Central memory CD4-positive, alpha-beta T cell (primary cell): Measurements from ENCODE around the gene FAM222A.

Experiments
- DNase-seq: peaks from one replicate; pipeline ENCODE4 v3.0.0; 2022

FAM222A gene

DNA sequence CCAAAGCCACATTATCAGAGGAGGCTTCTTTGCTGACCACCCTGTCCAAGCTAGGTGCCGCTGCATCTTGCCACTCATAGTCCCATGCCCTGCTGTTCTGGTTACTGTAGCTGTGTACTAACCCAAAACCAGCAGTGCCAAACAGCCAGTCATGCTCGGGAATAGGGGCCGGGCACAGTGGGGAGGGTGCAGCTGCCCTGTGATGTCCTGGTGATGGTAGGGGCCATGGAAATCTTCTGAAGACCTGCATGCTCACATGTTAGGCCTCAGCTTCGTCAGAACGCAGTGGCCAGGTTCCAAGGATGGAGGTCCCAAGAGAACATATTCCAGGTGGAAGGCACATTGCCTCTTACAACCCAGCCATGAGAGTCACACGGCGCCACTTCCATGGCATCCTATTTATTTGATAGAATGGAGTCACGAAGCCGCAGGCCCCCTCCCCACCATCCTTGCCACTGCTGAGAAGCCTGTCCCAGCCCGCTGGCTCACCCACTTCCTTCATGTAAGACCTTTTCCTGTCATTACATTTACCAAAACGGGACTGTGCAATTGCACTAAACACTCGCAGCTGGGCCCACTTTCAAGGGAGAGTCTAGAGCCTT lies 48.5 kb downstream of the FAM222A start:
- DNase-seq: no peak

DNA sequence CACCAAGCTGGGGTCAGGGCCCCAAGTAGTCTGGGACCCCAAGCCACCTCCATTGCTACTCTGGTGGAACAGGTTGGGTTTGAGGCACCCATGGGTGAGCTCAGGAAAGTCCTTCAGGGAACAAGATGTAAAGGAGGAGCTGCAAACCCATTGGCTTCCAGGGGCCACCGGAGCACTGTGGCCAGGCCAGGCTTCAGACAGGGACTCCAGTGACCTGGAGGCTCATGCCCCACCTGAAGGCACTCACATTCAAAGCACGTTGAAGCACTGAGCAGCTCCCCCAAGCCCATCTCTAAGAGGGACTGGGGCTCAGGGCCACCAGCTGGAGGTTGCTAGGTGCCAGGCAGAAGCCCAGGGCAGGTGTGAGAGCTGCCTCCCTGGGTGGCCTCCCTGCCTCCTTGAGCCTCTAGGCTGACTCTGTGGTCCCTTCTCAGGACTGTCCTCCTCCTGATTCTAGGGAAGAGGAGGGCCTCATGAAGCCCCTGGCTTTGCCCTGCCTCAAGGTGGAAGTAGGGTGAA lies 49.1 kb downstream of the FAM222A start:
- no peak for DNase-seq

DNA sequence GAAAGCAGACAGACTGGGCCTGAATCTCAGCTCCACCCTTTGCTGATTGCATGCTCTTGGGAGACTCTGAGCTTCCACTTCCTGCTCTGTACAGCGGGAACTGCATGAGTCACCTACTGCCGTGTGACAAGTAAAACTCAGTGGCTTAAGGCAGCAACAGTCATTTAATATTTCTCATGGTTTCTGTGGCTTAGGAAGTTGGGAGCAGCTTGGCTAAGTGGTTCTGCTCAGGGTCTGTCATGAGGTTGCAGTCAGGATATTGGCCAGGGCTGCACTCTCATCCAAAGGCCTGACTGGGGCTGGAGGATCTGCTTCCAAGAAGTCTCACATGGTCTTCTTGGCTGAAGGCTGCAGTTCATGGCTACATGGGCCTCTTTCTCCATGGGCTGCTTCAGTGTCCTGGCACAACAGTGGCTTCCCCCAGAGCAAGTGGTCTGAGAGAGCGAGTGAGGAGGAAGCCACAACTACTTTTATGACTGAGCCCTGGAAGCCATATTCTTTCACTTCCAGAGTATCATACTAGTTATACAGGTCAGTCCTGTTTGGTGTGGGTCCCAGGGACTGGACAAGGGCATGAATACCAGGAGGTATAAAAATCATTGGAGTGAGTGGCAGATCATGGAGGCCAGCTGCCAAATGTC lies 49.7 kb downstream of the FAM222A start:
- no peak for DNase-seq

DNA sequence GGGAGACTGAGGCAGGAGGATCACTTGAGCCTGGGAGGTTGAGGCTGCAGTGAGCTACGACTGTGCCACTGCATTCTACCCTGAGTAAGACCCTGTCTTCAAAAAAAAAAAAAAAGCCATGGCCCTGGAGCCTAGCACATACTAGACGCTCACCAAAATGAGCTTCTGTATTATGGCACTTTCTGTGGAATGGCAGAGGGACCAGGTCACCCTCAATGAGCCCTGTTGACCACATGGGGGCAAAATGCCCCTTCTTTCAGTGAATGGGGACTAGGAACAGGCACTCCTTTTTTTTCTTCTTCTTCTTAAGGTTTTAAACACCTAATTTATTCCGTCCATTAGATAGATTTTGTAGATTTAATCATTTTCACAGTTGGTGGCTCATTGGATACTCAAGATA lies 50.5 kb downstream of the FAM222A start:
- DNase-seq: no peak

DNA sequence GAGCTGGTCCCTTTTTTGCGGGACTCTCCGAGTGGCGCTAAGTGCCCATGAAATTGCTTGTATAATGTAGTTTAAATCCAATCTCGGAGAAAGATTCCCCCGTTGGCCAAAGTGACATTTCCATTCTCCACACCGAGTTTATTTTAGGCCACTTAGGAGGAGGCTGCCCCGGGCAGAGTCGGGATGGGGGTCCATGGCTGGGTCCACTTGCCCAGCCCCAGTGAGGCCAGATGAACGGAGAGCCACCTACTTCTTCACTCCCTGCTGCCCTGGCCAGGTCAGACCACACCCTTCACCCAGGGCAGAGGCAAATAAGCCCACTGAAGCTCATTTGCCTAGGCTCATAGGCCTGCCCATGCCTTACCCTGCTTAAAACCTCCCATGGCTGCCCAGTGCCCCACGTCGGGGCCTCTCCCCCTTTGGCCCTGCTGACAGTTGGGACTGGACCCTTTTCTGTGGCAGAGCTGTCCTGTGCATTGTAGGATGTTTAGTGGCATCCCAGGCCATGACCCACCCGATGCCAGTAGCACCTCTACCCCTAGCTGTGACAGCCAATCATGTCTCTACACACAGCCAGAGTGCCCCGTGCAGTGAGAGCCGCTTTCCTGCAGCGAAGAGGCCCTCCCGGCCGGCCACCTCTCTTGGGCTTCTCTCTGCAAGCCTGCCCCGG lies 51.3 kb downstream of the FAM222A start:
- no peak for DNase-seq

DNA sequence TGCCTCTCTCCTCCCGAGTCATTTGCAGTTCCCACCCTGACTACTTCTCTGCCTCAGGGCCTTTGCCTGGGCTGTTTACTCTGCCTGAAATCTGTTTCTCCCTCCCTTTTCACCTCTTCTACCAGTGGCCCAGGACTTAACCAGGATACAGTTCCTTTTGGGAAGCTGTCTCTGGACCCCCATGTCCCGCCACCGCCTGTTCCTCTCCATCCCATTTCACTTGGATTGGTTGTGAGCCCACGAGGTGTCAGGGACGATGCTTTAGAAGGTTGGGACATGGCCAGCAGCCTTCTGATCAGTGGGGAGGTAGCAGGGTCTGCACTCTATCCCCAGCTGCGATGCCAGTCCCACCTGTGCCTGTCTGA lies 51.8 kb downstream of the FAM222A start:
- no peak for DNase-seq

DNA sequence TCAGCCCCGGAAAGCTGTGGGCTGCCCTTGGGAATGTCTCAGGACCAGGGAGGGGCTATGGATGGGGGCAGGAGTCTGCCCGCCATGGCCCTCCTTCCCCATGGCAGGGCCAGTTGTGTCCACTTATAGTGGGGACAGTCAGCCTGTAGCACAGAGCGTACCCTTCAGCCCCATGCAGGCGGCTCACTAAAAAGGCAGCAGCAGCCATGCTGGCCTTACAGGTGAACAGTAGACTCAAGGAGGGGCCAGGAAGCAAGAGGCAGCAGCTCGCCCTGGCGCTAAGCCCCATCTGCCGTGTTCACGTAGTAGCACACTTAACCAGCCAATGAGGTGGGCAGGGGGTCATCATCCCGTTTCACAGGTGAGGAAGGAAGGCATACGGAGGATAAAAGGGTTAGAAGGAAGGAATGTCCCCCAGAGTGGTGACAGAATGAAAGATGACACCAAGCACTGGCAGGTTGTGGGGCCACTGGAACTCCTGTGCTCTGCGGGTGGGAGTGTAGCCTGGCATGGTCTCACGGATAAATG lies 52.7 kb downstream of the FAM222A start:
- no peak for DNase-seq

DNA sequence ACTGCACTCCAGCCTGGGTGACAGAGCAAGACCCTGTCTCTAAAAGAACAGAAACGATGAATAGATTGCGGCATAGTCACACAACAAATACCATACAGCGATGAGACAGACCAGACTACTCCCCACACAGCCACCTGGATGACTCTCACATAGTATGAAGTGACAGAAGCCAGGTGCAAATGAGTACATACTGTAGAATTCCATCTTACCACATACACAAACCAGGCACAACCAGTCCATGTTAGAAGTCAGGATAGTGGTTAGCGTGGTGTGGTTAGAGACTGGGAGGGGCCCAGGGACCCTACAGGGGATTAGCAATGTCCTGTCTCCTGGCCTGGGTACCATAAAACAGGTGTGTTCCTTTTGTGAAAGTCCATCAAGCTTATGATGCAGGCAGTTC lies 53.8 kb downstream of the FAM222A start:
- DNase-seq: no peak

DNA sequence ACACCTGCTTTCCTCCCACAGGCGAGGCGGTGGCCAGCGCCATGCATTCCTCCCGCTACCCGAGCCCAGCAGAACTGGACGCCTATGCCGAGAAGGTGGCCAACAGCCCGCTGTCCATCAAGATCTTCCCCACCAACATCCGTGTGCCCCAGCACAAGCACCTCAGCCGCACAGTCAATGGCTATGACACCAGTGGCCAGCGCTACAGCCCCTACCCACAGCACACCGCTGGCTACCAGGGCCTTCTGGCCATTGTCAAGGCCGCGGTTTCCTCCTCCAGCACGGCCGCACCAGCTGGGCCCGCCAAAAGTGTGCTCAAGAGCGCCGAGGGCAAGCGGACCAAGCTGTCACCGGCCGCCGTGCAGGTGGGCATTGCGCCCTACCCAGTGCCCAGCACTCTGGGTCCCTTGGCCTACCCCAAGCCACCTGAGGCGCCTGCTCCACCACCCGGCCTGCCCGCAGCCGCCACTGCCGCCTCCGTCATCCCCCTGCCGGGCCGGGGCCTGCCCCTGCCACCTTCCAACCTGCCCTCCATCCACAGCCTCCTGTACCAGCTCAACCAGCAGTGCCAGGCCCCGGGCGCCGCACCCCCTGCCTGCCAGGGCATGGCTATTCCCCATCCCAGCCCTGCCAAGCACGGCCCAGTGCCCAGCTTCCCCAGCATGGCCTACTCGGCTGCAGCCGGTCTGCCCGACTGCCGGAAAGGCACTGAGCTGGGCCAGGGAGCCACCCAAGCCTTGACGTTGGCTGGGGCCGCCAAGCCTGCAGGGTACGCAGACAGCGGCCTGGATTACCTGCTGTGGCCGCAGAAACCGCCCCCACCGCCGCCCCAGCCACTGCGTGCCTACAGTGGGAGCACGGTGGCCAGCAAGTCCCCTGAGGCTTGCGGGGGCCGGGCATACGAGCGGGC lies 54.6 kb downstream of the FAM222A start:
- DNase-seq: no peak

DNA sequence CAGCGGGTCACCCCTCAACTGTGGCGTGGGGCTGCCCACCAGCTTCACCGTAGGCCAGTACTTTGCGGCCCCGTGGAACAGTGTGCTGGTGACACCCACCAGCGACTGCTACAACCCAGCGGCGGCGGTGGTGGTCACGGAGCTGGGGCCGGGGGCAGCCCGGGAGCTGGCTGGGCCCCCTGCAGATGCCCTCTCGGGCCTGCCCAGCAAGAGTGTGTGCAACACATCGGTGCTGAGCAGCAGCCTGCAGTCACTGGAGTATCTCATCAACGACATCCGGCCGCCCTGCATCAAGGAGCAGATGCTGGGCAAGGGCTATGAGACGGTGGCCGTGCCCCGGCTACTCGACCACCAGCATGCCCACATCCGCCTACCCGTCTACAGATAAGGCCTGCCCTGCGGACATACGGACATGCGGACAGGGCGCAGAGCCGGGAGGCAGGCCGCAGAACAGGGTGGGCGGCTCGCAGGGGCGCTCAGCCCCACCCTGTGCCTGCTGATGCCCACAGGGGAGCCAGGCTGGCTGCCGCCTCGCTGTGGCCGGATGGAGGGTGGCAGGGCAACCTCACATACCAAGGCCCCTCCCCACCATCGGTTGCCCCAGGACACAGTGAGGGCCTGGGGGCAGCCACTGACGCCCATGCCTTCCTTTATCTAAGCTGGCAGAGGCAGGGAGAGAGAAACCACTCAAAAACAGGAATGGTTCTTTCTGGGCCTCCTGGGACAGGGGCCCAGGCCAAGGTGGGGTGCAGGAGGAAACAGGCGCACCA lies 55.5 kb downstream of the FAM222A start:
- no peak for DNase-seq

DNA sequence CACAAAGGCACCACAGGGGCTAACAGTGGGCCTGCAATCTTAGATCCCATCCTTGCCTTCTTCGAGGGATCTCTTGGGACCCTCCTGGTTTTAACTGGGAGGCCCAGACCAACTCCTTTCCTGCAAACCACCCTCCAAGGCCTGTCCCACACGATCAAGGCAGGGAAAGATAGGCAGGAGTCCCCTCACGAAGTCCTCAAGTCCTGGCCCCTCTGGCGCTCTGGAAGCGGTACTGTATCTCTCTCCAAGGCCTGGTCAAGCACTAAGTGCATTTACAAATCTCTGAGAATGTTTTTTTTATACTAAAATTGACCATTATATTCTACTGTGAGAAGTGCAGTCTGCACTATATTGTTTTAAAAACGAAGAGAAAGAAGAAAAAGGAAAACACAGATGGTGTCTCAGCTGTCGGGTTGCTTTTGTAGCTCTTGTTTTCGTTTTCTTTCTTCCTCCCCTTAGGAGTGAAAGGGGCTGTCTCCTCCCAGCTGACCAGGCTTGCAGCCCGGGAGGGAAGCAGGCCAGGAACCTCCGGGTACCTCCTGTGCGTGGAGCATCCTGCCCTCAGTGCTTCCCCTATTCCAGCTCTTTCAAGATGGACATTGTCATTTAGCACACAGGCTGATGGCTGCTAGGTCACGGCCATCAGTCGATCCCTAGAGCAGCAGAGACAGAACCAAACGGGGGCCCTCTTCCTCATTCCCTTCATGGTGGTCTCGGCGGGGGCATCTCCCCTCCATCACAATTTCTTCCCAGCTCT lies 56.7 kb downstream of the FAM222A start:
- DNase-seq: no peak

DNA sequence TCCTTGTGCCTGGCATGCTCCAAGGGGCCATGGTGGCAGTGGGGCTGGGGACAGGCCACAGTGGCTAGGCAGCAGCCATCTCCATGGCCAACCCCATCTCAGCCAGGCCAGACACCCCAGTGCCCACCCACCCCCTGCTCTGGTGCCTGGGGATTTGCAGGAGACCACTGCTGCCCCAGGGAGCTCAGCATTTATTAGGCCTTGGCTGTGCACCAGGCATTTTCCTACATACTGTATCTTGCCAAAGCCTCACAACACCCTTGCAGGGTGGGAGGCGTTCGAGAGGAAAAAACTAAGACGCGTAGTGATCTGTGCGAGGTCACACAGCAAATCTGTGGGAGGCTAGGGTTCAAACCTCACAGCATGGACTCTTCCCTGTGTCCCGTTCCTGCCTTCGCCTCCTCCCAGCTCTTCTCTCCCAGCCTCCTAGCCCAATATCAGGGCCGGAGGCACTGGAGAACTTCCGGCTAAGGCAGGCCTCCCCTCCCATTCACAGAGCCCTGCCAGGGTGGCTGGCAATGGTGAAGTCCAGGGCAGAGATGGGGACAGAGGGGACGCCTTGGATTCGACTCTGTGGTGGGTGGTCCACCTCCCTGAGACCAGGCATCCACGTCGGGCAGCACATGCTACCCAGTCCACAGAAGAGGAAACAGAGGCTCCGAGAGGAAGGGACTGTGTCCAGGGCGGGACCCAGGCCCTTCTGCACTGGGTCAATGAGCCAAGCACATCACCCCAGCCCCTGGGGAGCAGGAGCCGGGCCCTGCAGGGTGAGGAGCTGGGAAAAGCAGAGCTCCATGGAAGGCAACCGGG lies 57.4 kb downstream of the FAM222A start:
- no peak for DNase-seq

DNA sequence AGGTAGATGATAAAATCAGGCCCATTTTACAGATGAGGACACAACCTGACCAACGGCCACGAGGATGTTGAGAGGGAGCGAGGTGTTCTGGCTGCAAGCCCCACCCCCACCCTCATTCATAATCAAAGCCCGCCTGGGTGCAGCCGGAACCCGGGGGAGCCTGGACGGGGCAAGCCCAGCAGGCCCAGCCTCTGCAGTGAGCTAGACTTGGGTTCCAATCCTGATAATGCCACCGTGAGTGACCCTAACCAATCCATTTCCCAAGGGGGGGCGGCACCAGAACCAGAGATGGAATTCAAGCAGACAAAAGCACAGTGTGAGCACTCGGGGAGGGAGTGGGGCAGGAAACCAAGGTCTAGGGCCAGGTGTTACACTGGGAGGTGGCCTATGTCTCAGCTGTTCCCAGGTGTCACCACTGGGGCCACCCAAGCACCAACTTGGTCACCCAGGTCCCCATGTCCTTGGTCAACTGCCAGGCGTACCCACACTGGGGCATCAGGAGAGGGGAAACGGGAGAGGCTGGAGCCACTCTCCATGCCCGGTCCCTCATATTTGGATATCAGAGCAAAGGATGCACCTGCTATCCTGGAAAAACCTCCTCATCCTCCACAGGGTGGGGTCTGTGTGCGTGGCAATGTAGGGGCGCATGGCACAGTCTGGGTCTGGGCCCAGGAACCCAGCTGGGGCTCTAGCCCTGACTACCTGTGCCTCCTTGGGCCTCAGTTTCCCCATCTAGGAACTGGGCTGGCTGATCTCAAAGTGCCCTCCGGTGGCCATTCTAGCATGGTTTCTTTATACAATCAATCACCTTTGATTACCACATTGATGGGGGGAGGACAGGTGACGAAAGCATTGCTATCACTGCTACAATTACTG lies 58.4 kb downstream of the FAM222A start:
- no peak for DNase-seq

DNA sequence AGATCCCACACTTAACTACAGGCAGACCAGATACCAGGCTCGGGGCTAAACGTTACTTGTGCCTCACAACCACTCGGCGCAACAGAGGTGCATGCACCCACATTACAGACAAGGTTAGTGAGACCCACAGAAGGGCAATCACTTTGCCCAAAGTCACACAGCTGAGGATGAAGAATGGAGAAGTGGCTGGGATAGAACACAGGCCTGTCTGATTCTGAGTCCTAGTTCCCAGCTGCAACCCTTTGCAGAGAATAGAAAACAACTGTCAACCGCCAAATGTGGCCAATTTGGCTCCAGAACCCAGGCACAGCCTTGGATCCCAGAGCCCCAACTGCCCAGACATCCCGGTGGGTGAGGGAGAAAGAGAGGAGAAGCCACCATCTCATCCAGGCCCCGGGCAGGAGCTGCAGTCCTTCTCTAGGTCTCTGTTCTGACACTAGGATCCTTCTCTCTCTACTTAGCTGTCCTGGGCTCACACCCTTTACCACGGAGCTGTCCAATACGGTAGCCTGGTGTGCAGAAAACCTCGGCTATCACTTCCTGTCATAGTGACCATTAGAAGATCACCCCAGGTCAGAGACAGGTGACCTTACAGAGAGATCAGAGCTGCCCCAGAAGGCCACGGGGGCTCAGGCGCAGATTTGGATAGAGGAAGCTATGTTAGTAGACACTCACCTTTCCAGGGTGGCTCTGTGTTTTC lies 59.1 kb downstream of the FAM222A start:
- DNase-seq: no peak

DNA sequence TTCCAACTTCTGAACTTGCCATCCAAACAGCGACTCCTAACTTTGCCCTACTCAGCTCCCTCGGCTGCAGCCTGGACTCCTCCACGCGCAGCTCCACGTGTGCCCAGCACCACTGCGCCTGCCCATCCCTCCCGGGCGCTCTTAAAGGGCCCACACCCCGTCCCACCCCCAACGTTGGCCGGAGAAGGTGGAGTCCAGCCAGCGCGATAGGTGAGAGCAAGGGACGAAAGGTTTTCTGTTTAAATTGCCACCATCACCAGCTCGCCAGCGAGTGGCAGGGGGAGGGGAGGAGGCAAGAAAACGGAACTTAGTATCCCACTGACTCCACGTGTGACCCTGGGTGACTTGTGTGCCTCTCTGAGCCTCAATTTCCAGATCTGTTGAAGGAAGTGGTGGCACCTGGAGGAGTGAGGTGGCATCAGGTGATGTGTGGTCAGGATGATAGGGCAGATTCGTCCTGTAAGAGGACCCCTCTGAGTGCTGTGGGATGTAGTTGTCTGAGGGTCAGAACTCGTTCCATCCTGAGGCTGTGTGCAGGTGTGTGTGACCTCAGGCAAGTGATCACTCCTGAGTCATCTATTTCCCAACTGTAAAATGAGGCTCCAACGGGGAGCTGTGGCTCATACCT lies 59.9 kb downstream of the FAM222A start:
- no peak for DNase-seq

DNA sequence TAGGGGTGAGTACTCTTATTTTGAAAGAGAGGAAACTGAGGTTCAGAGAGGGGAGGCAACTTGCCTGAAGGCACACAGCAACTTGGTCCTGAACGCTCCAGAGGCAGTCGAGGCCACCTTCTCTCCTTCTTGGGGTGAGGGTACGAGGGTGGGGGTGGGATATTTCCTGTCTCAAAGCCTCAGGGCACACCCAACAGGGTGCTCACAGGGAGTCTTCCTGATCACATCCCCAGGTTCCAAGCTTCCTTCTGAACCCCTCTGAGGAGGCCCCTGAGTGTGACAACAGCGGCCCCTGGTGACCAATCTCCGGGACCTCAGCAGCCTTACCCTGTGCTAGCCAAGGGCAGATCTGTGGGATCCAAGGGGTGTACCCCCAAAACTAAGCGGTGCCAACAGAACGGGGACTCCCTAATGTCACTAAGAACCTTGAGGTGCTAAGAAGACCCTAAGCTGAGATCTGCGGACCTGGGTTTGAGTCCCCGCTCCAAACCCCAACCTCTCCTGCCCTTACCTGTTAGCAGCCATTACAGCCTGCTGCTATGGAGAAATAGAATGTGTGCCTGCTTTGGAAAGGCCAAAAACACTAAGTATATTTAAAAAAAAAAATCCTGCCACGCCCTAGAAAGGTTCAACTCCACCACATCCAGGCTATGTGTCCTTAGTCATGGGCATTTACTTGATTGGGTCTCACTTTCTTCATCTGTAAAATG lies 61.7 kb downstream of the FAM222A start:
- DNase-seq: peak; percentile 36

DNA sequence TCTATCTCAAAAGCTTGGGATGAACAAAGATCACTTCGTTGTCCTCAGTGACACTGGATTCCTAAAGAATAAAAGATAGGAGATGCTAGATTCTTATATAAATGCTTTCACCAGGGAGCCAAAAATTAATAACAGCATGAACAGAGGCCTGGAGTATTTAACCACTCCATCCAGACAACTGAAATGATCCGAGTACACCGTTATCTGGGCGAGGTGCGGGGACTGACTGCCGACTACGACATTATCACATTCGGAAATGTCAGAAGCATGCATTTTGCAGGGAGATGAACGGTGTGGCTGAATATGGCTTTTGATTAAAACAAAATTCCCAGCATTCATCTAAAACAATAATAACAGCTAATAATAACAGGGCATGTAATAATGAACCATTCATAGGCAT lies 63.0 kb downstream of the FAM222A start:
- DNase-seq: no peak

DNA sequence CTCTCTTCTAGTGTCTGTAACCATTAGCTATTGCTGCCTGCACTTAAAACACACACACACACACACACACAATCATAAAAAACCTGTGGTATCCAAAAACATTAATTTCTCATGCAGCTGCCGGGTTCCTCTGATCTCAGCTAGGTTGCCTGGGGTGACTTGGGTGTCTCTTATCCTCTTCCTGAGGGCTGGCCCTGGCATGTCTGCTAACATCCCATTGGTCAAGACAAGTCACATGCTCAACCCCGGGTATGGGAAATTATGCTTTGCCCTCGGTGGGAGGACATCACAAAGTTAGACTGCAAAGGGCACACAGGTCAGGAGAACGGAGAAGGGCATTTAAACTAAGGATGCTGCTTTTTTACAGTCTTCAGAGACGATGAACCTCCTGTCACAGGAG lies 63.9 kb downstream of the FAM222A start:
- peak; percentile 26 for DNase-seq
